Measurements from ENCODE around the gene CDC14B.
A peak's percentile ranks its signal among the peaks of the same experiment; 100 is the strongest.
"Not testable (repeated sequence)": the region's sequence is repeated elsewhere in the genome, so short reads cannot be mapped to it uniquely, and the experiment has no call there.

The CDC14B gene

GRCh38 chr9:96646081-96646991 is 26.7 kb upstream of the CDC14B start:
- DNase-seq: no peak
- CTCF ChIA-PET: no interaction called here
- Mint-ChIP-seq H3K9me3 (no peaks in the 10 kb centered on the region), H3K27ac (no peak overlapping the region), H3K36me3 (peaks cover 3% of the 10 kb centered on the region), H3K4me3 (no peak overlapping the region), H3K4me1 (no peaks in the 10 kb centered on the region), H3K27me3 (no peaks in the 10 kb centered on the region)

- DNase-seq: no peak
- no peaks in the 10 kb centered on the region for H3K9me3 Mint-ChIP-seq
- H3K4me3 Mint-ChIP-seq: no peak overlapping the region
- CTCF ChIA-PET: no interaction called here
- no peaks in the 10 kb centered on the region for H3K4me1 Mint-ChIP-seq
- peaks cover 3% of the 10 kb centered on the region for H3K36me3 Mint-ChIP-seq
- H3K27me3 Mint-ChIP-seq: no peaks in the 10 kb centered on the region
- H3K27ac Mint-ChIP-seq: no peak overlapping the region
These were observed 24.5 kb upstream of the CDC14B start for GRCh38 chr9:96644137-96644536.

GRCh38 chr9:96641514-96641913 is 21.9 kb upstream of the CDC14B start:
- Mint-ChIP-seq H3K9me3 (no peaks in the 10 kb centered on the region), H3K27me3 (peaks cover 3% of the 10 kb centered on the region), H3K36me3 (no peaks in the 10 kb centered on the region), H3K4me3 (no peak overlapping the region), H3K4me1 (no peaks in the 10 kb centered on the region), H3K27ac (no peak overlapping the region)
- no peak for DNase-seq
- CTCF ChIA-PET: no interaction called here

- H3K36me3 Mint-ChIP-seq: no peaks in the 10 kb centered on the region
- H3K27me3 Mint-ChIP-seq: peaks cover 7% of the 10 kb centered on the region
- no peak overlapping the region for H3K4me3 Mint-ChIP-seq
- no peaks in the 10 kb centered on the region for H3K9me3 Mint-ChIP-seq
- DNase-seq: no peak
- CTCF ChIA-PET: no interaction called here
- H3K4me1 Mint-ChIP-seq: no peaks in the 10 kb centered on the region
- H3K27ac Mint-ChIP-seq: no peak overlapping the region
These were observed 19.1 kb upstream of the CDC14B start for GRCh38 chr9:96638606-96639364.

- CTCF ChIA-PET: no interaction called here
- DNase-seq: no peak
- Mint-ChIP-seq H3K36me3 (no peaks in the 10 kb centered on the region), H3K27ac (no peak overlapping the region), H3K4me3 (no peak overlapping the region), H3K27me3 (peaks cover 10% of the 10 kb centered on the region), H3K4me1 (no peaks in the 10 kb centered on the region), H3K9me3 (no peaks in the 10 kb centered on the region)
These were observed 16.7 kb upstream of the CDC14B start for GRCh38 chr9:96636368-96636767.

GRCh38 chr9:96633579-96633978 is 13.9 kb upstream of the CDC14B start:
- CTCF ChIA-PET, H3K36me3 Mint-ChIP-seq, H3K4me1 Mint-ChIP-seq, H3K27ac Mint-ChIP-seq, H3K9me3 Mint-ChIP-seq, H3K4me3 Mint-ChIP-seq, DNase-seq: not testable (repeated sequence)
- peaks cover 21% of the 10 kb centered on the region for H3K27me3 Mint-ChIP-seq

GRCh38 chr9:96626912-96627311 is 7.3 kb upstream of the CDC14B start:
- H3K27ac Mint-ChIP-seq: no peak overlapping the region
- no peaks in the 10 kb centered on the region for H3K36me3 Mint-ChIP-seq
- no peaks in the 10 kb centered on the region for H3K4me1 Mint-ChIP-seq
- H3K4me3 Mint-ChIP-seq: no peak overlapping the region
- H3K27me3 Mint-ChIP-seq: peaks cover 30% of the 10 kb centered on the region
- no peaks in the 10 kb centered on the region for H3K9me3 Mint-ChIP-seq
- DNase-seq: no peak
- CTCF ChIA-PET: no interaction called here

- DNase-seq: no peak
- no peaks in the 10 kb centered on the region for H3K9me3 Mint-ChIP-seq
- H3K4me3 Mint-ChIP-seq: no peak overlapping the region
- peaks cover 46% of the 10 kb centered on the region for H3K27me3 Mint-ChIP-seq
- H3K27ac Mint-ChIP-seq: no peak overlapping the region
- peaks cover 16% of the 10 kb centered on the region for H3K4me1 Mint-ChIP-seq
- no peaks in the 10 kb centered on the region for H3K36me3 Mint-ChIP-seq
- CTCF ChIA-PET: interaction anchor here (0.8 kb wide), 1 partner anchor 179 kb away, joined by 4 read pairs; no protein-coding TSS in a partner anchor
These were observed 2.0 kb upstream of the CDC14B start for GRCh38 chr9:96621618-96622017.

- no peak overlapping the region for H3K4me3 Mint-ChIP-seq
- CTCF ChIA-PET: interaction anchor here (0.8 kb wide), 1 partner anchor 178 kb away, joined by 4 read pairs; no protein-coding TSS in a partner anchor
- peaks cover 53% of the 10 kb centered on the region for H3K27me3 Mint-ChIP-seq
- DNase-seq: no peak
- H3K9me3 Mint-ChIP-seq: no peaks in the 10 kb centered on the region
- H3K4me1 Mint-ChIP-seq: peaks cover 16% of the 10 kb centered on the region
- no peaks in the 10 kb centered on the region for H3K36me3 Mint-ChIP-seq
- no peak overlapping the region for H3K27ac Mint-ChIP-seq
These were observed 1.2 kb upstream of the CDC14B start for GRCh38 chr9:96620832-96621269.

- no peak overlapping the region for H3K27ac Mint-ChIP-seq
- DNase-seq: no peak
- H3K27me3 Mint-ChIP-seq: peaks cover 57% of the 10 kb centered on the region
- peak overlapping the region; percentile 72 for H3K4me3 Mint-ChIP-seq
- no peaks in the 10 kb centered on the region for H3K9me3 Mint-ChIP-seq
- peaks cover 16% of the 10 kb centered on the region for H3K4me1 Mint-ChIP-seq
- no peaks in the 10 kb centered on the region for H3K36me3 Mint-ChIP-seq
- CTCF ChIA-PET: no interaction called here
These were observed 505 bp upstream of the CDC14B start for GRCh38 chr9:96620181-96620514.

GRCh38 chr9:96619124-96619465 is 548 bp downstream of the CDC14B start:
- H3K9me3 Mint-ChIP-seq: no peaks in the 10 kb centered on the region
- CTCF ChIA-PET: no interaction called here
- DNase-seq: no peak
- no peak overlapping the region for H3K4me3 Mint-ChIP-seq
- peaks cover 16% of the 10 kb centered on the region for H3K4me1 Mint-ChIP-seq
- H3K27me3 Mint-ChIP-seq: peaks cover 63% of the 10 kb centered on the region
- H3K27ac Mint-ChIP-seq: no peak overlapping the region
- no peaks in the 10 kb centered on the region for H3K36me3 Mint-ChIP-seq

- Mint-ChIP-seq H3K9me3 (no peaks in the 10 kb centered on the region), H3K36me3 (no peaks in the 10 kb centered on the region), H3K27me3 (peaks cover 63% of the 10 kb centered on the region), H3K27ac (no peak overlapping the region), H3K4me3 (peak overlapping the region; percentile 57), H3K4me1 (peaks cover 16% of the 10 kb centered on the region)
- CTCF ChIA-PET: interaction anchor here (0.6 kb wide), 1 partner anchor 650 kb away, joined by 3 read pairs; no protein-coding TSS in a partner anchor
- DNase-seq: peak; percentile 31
These were observed 1.2 kb downstream of the CDC14B start for GRCh38 chr9:96618209-96619123.

- H3K27me3 Mint-ChIP-seq: peaks cover 64% of the 10 kb centered on the region
- DNase-seq: no peak
- H3K27ac Mint-ChIP-seq: no peak overlapping the region
- H3K4me3 Mint-ChIP-seq: peak overlapping the region; percentile 8
- CTCF ChIA-PET: interaction anchor here (0.6 kb wide), 1 partner anchor 651 kb away, joined by 3 read pairs; no protein-coding TSS in a partner anchor
- H3K9me3 Mint-ChIP-seq: no peaks in the 10 kb centered on the region
- H3K4me1 Mint-ChIP-seq: peaks cover 16% of the 10 kb centered on the region
- no peaks in the 10 kb centered on the region for H3K36me3 Mint-ChIP-seq
These were observed 2.0 kb downstream of the CDC14B start for GRCh38 chr9:96617439-96618185.
